Stomach (tissue), 4 donors: Measurements from ENCODE around the gene VPS51.

ENCODE experiments used
- CTCF ChIP-seq, 7 experiments: fragments of 450-650 bp in 4 of 7; fragments of 200-600 bp in 3 of 7; sonication (generic) in 3 of 7; IDR thresholded peaks; one replicate each; pipeline ENCODE4 v1.5.1; 2016 to 2019; ENCODE audit warnings: antibody characterized with exemption in 7 of 7, control low read depth in 2 of 7, mild to moderate bottlenecking in 1 of 7
- POLR2A ChIP-seq, 4 donors: fragments of 450-650 bp; IDR thresholded peaks; one replicate each; pipeline ENCODE4 v1.6.1; 2016; ENCODE audit warnings: antibody characterized with exemption in 4 of 4, control low read depth in 2 of 4, mild to moderate bottlenecking in 1 of 4, moderate library complexity in 1 of 4
- POLR2AphosphoS5 ChIP-seq, 3 donors: sonication (generic); formaldehyde crosslinking; IDR thresholded peaks; one replicate each; pipeline ENCODE4 v1.6.1; 2016; ENCODE audit warnings: antibody characterized with exemption in 3 of 3

GRCh38 chr11:65156256-65156655, 60.2 kb downstream of the VPS51 start:
- TF ChIP-seq CTCF (IDR thresholded peaks at IDR 0.05) (no peak), POLR2AphosphoS5 (IDR thresholded peaks at IDR 0.05) (no peak), POLR2A (IDR thresholded peaks at IDR 0.05) (no peak)
